Measurements from ENCODE around the gene MAT2A. TPM values are rescaled to one million over a fixed set of nuclear protein-coding genes. Genes with fewer than 3 reads are reported as not detected.

The MAT2A gene
- total RNA-seq, 1 experiment from 2014 or later, result 309 TPM

GRCh38 chr2:85523903-85524335 is 15.0 kb upstream of the MAT2A start:
- Histone ChIP-seq H2AFZ (ENCODE audit: low read length) (no peak overlapping the region), H3K79me2 (ENCODE audit: low read length) (no peaks in the 10 kb centered on the region), H3K9me2 (replicated peaks; ENCODE audit: low read length) (no peaks in the 10 kb centered on the region; the same call in 1 of the 2 replicates), H3K36me3 (ENCODE audit: low read depth, low read length) (no peaks in the 10 kb centered on the region), H4K20me1 (ENCODE audit: low read length) (no peaks in the 10 kb centered on the region), H3K9me3 (ENCODE audit: low read length) (no peaks in the 10 kb centered on the region), H3F3A (ENCODE audit: low read length, unreplicated experiment) (no peaks in the 10 kb centered on the region), H3K4me2 (ENCODE audit: low read length) (no peak overlapping the region), H3K27ac (ENCODE audit: low read length) (no peak overlapping the region), H3K27me3 (ENCODE audit: low read length) (no peaks in the 10 kb centered on the region), H3K9ac (ENCODE audit: low read length) (no peak overlapping the region), H3K4me3 (ENCODE audit: low read length) (no peak overlapping the region), H3K4me1 (ENCODE audit: insufficient read depth, low read length) (0 out of 2 replicates have a peak, but pooled peaks cover 5% of the 10 kb centered on the region)
- no TSS peak for BruUV-seq (replicated peaks)
- ChIA-PET POLR2A (ENCODE audit: unreplicated experiment) (no interaction called here), CTCF (no interaction called here)
- TF ChIP-seq, protein P1, sequence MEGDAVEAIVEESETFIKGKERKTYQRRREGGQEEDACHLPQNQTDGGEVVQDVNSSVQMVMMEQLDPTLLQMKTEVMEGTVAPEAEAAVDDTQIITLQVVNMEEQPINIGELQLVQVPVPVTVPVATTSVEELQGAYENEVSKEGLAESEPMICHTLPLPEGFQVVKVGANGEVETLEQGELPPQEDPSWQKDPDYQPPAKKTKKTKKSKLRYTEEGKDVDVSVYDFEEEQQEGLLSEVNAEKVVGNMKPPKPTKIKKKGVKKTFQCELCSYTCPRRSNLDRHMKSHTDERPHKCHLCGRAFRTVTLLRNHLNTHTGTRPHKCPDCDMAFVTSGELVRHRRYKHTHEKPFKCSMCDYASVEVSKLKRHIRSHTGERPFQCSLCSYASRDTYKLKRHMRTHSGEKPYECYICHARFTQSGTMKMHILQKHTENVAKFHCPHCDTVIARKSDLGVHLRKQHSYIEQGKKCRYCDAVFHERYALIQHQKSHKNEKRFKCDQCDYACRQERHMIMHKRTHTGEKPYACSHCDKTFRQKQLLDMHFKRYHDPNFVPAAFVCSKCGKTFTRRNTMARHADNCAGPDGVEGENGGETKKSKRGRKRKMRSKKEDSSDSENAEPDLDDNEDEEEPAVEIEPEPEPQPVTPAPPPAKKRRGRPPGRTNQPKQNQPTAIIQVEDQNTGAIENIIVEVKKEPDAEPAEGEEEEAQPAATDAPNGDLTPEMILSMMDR (conservative IDR thresholded peaks at IDR 0.05; ENCODE audit: low read depth, low read length), result no peak
- TF ChIP-seq EZH2 (IDR thresholded peaks at IDR 0.05; ENCODE audit: low read length, unreplicated experiment) (no peak), EZH2phosphoT487 (IDR thresholded peaks at IDR 0.05; ENCODE audit: borderline replicate concordance, low read length) (no peak)
- DNase-seq (no peak), ATAC-seq (no peak)
- intact Hi-C loops (cut with micrococcal nuclease), result no loop called here

- H3K4me3 ChIP-seq (ENCODE audit: low read length), result no peak overlapping the region
- H3K4me2 ChIP-seq (ENCODE audit: low read length), result no peak overlapping the region
- H3K27ac ChIP-seq (ENCODE audit: low read length), result no peak overlapping the region
These were observed 14.5 kb upstream of the MAT2A start for GRCh38 chr2:85524336-85524908.

DNA sequence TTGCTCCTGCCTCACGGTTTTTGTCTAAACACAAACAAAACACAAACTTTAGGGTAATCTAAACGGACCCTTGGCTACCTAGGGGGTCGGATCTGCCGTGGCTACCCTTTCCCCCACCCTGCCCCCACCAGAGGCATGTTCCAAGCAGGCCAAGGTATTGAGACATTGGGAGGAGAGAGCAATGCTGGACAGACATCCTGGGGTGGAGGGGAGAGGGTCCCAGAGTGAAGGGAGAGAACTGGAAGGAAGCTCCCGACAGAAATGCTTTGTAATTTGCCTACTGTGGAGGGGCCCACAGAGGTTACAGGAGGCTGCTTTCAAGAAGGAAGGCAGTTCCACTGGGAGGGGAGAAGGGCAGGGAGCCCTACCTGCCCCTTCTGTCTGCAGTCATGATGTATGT is 13.9 kb upstream of the MAT2A start:
- CTCF ChIA-PET, result no interaction called here
- ATAC-seq (no peak), DNase-seq (no peak)
- Histone ChIP-seq H3K27me3 (ENCODE audit: low read length) (no peaks in the 10 kb centered on the region), H3K9me3 (ENCODE audit: low read length) (no peaks in the 10 kb centered on the region), H3K79me2 (ENCODE audit: low read length) (no peaks in the 10 kb centered on the region), H3K9me2 (replicated peaks; ENCODE audit: low read length) (no peaks in the 10 kb centered on the region; the same call in 1 of the 2 replicates), H3F3A (ENCODE audit: low read length, unreplicated experiment) (no peaks in the 10 kb centered on the region), H3K36me3 (ENCODE audit: low read depth, low read length) (no peaks in the 10 kb centered on the region), H4K20me1 (ENCODE audit: low read length) (no peaks in the 10 kb centered on the region), H3K27ac (ENCODE audit: low read length) (no peak overlapping the region), H2AFZ (ENCODE audit: low read length) (0 out of 2 replicates have a peak overlapping the region, but pooled peaks have one; percentile 19), H3K9ac (ENCODE audit: low read length) (no peak overlapping the region), H3K4me1 (ENCODE audit: insufficient read depth, low read length) (0 out of 2 replicates have a peak, but pooled peaks cover 5% of the 10 kb centered on the region), H3K4me3 (ENCODE audit: low read length) (no peak overlapping the region), H3K4me2 (ENCODE audit: low read length) (no peak overlapping the region)
- POLR2A ChIA-PET (ENCODE audit: unreplicated experiment), result no interaction called here
- TF ChIP-seq EZH2phosphoT487 (IDR thresholded peaks at IDR 0.05; ENCODE audit: borderline replicate concordance, low read length) (no peak), EZH2 (IDR thresholded peaks at IDR 0.05; ENCODE audit: low read length, unreplicated experiment) (no peak)
- TF ChIP-seq, protein P1 (conservative IDR thresholded peaks at IDR 0.05; ENCODE audit: low read depth, low read length), result no peak
- no TSS peak for BruUV-seq (replicated peaks)
- intact Hi-C loops (cut with micrococcal nuclease), result no loop called here

More at GRCh38 chr2:85524336-85524908, 14.5 kb upstream of the MAT2A start:
- no peaks in the 10 kb centered on the region for H3K79me2 ChIP-seq (ENCODE audit: low read length)
- H3K9me2 ChIP-seq (replicated peaks; ENCODE audit: low read length), result no peaks in the 10 kb centered on the region; the same call in 1 of the 2 replicates
- no peaks in the 10 kb centered on the region for H3K9me3 ChIP-seq (ENCODE audit: low read length)
- TF ChIP-seq EZH2phosphoT487 (IDR thresholded peaks at IDR 0.05; ENCODE audit: borderline replicate concordance, low read length) (no peak), EZH2 (IDR thresholded peaks at IDR 0.05; ENCODE audit: low read length, unreplicated experiment) (no peak)
- TF ChIP-seq, protein P1 (conservative IDR thresholded peaks at IDR 0.05; ENCODE audit: low read depth, low read length), result no peak
- ChIA-PET POLR2A (ENCODE audit: unreplicated experiment) (no interaction called here), CTCF (no interaction called here)
- H3K27me3 ChIP-seq (ENCODE audit: low read length), result no peaks in the 10 kb centered on the region
- peak overlapping the region; percentile 19 for H2AFZ ChIP-seq (ENCODE audit: low read length)
- no peaks in the 10 kb centered on the region for H3K36me3 ChIP-seq (ENCODE audit: low read depth, low read length)
- BruUV-seq (replicated peaks), result no TSS peak
- DNase-seq, result no peak
- ATAC-seq, result peak; percentile 67
- 0 out of 2 replicates have a peak, but pooled peaks cover 5% of the 10 kb centered on the region for H3K4me1 ChIP-seq (ENCODE audit: insufficient read depth, low read length)
- intact Hi-C loops (cut with micrococcal nuclease), result no loop called here
- H3K9ac ChIP-seq (ENCODE audit: low read length), result no peak overlapping the region
- no peaks in the 10 kb centered on the region for H4K20me1 ChIP-seq (ENCODE audit: low read length)
- no peaks in the 10 kb centered on the region for H3F3A ChIP-seq (ENCODE audit: low read length, unreplicated experiment)

Data from PC-3 (cell line).